T-helper 17 cell (primary cell): ENCODE results near the gene SLC66A2. TPM values are rescaled to one million over a fixed set of nuclear protein-coding genes. Genes with fewer than 3 reads are reported as not detected.
"Not testable (repeated sequence)": the region's sequence is repeated elsewhere in the genome, so short reads cannot be mapped to it uniquely, and the experiment has no call there.

ENCODE experiments used
- ATAC-seq: fragments of 150-1000 bp; cut with Tn5 transposase; 2 replicates; pipeline ENCODE4 v1.10.0; 2021; ENCODE audit warnings: mild to moderate bottlenecking, moderate library complexity
- DNase-seq, 3 donors: peaks; one replicate each; pipeline versions ENCODE4 v3.0.0 to v3.0.0-alpha.2; 2020 to 2021
- H3K9me3 ChIP-seq: one replicate; pipeline ENCODE4 v1.7.0; 2013; ENCODE audit warnings: low read length, mild to moderate bottlenecking; ENCODE audit not compliant: control insufficient read depth, poor library complexity, severe bottlenecking
- H3K27ac Mint-ChIP-seq: one replicate; pipeline ENCODE4 v1.8.0; 2022; ENCODE audit warnings: mild to moderate bottlenecking, moderate library complexity, mixed read lengths
- H3K27me3 Mint-ChIP-seq: one replicate; pipeline ENCODE4 v1.8.0; 2022; ENCODE audit warnings: mixed read lengths
- H3K36me3 Mint-ChIP-seq: one replicate; pipeline ENCODE4 v1.8.0; 2022; ENCODE audit warnings: low read depth, mixed read lengths
- H3K4me1 Mint-ChIP-seq: one replicate; pipeline ENCODE4 v1.8.0; 2022; ENCODE audit warnings: mild to moderate bottlenecking, mixed read lengths
- H3K4me3 Mint-ChIP-seq: one replicate; pipeline ENCODE4 v1.8.0; 2022; ENCODE audit warnings: mild to moderate bottlenecking, moderate library complexity, mixed read lengths
- total RNA-seq, 4 donors: library from RNA in 2 of 4; stranded (reverse) in 2 of 4; gene quantifications; one replicate each; pipeline ENCODE4 v1.2.3 and lab custom pipeline; 2022 to 2026

Gene SLC66A2
- total RNA-seq, 2 donors from 2014 or later, result 43.6 to 56.9 TPM

- Mint-ChIP-seq H3K36me3 (no peaks in the 10 kb centered on the region), H3K4me1 (peaks cover 4% of the 10 kb centered on the region), H3K4me3 (no peak overlapping the region), H3K27me3 (peaks cover 17% of the 10 kb centered on the region), H3K27ac (no peak overlapping the region)
- DNase-seq (no peak), ATAC-seq (no peak)
- H3K9me3 ChIP-seq, result no peaks in the 10 kb centered on the region
Observed at GRCh38 chr18:79873449-79874110, 77.9 kb downstream of the SLC66A2 start.

DNA sequence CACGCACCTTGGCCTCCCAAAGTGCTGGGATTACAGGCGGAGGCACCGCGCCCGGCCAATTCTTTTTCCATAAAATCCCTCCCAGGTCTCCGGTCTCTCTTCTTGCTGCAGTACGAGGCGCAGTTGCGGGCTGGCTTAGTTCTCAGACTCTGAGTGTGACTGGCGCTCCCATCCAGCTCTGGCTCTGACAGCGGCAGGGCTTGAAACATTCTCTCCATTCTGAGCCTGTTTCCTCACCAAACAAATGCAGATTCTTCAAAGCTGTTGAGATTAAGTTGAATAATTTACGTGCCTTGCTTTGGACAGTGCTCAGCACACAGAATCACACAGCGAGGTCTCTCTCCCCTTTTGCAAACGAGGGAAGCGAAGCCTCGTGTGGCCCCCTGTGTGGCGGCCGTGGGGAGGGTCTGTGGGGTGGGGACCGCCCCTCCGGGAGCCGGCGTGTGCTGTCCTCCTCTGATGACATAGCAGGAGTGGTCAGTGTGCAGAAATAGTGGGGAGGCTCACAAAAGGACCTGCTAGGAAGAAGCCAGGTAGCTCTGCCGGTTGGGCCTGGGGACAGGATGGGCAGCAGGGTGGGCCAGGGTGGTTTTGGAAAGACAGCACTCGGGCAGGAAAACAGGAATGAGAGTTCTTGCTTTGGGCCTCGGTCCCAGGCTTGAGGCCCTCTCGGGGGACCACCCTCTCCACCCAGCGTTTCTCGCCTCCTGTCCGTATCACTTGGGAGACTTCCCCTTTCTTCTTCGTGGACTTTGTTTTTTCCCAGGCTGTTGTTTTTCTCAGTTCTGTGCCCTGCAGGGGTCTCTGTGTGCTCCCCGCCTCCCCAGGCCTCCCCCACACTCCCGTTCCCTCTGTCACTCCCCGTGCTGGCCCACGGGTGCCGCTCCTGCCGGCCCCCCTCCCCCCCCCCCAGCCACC lies 78.7 kb downstream of the SLC66A2 start:
- Mint-ChIP-seq H3K27me3 (peaks cover 18% of the 10 kb centered on the region), H3K4me3 (no peak overlapping the region), H3K4me1 (peaks cover 4% of the 10 kb centered on the region), H3K27ac (no peak overlapping the region), H3K36me3 (no peaks in the 10 kb centered on the region)
- ATAC-seq (no peak), DNase-seq (no peak)
- H3K9me3 ChIP-seq, result no peaks in the 10 kb centered on the region

GRCh38 chr18:79871481-79872091 lies 79.9 kb downstream of the SLC66A2 start:
- Mint-ChIP-seq H3K4me1 (peaks cover 2% of the 10 kb centered on the region), H3K4me3 (no peak overlapping the region), H3K27me3 (peaks cover 18% of the 10 kb centered on the region), H3K36me3 (no peaks in the 10 kb centered on the region), H3K27ac (no peak overlapping the region)
- ATAC-seq (no peak), DNase-seq (no peak)
- H3K9me3 ChIP-seq, result no peaks in the 10 kb centered on the region

DNA sequence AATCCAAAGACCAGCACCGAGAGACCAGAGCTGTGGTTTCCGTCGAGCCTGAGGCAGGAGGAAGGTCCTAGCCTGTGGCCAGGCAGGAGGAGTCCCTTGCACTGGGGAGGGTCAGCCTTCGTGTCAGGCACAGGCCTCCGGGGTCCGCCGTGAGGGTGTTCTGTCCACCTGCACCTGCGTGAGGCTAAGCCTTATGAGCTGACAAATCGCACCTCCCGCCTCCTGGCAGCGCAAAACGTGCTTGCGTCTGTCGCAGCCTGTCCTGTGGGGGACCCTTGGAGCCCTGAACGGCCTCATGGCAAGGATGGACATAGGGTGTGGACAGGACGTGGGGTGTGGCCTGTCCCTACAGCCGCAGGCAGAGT lies 80.4 kb downstream of the SLC66A2 start:
- Mint-ChIP-seq H3K4me1 (peaks cover 2% of the 10 kb centered on the region), H3K27me3 (peaks cover 18% of the 10 kb centered on the region), H3K36me3 (no peaks in the 10 kb centered on the region), H3K27ac (no peak overlapping the region), H3K4me3 (no peak overlapping the region)
- no peaks in the 10 kb centered on the region for H3K9me3 ChIP-seq
- no peak for ATAC-seq
- no peak for DNase-seq

DNA sequence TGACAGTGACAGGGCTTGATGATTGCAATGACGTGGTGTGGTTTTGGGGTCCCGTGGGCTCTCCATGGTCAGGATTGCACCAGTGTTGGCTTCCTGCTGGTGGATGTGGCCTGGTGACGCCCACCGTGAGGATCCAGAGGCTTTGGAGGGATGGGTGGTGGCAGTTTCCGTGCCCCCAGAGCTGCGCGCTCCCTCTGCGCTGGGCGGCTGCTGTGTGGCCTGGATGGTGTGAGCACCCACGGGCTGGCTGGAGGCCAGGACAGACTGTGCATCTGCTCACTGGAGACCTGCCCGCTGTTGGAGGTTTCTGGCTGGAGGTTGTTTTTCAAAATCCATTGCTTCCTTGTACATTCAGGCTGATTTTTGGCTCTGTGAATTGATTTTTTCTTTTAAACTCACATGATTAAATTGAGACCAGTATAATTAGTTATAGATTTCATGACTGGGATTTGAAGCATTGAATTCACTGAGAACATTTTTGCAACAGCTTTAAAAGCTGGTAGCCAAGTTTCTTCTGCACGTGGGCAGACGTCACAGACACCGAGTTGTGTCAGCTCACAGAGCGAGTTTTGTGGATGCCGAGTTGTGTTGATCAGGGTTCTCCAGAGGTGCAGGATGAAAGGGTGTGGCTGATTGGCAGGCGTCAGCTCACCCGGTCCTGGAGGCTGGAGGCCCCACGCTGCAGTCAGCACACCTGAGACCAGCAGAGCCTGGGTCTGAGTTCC lies 81.0 kb downstream of the SLC66A2 start:
- no peak for ATAC-seq
- peaks cover 2% of the 10 kb centered on the region for H3K4me1 Mint-ChIP-seq
- H3K27ac Mint-ChIP-seq, result no peak overlapping the region
- DNase-seq, result no peak
- no peak overlapping the region for H3K4me3 Mint-ChIP-seq
- H3K36me3 Mint-ChIP-seq, result no peaks in the 10 kb centered on the region
- peaks cover 17% of the 10 kb centered on the region for H3K27me3 Mint-ChIP-seq
- H3K9me3 ChIP-seq, result no peaks in the 10 kb centered on the region

- no peaks in the 10 kb centered on the region for H3K9me3 ChIP-seq
- ATAC-seq (no peak), DNase-seq (no peak)
- no peaks in the 10 kb centered on the region for H3K36me3 Mint-ChIP-seq
- no peak overlapping the region for H3K4me3 Mint-ChIP-seq
- peaks cover 11% of the 10 kb centered on the region for H3K27me3 Mint-ChIP-seq
- H3K4me1 Mint-ChIP-seq, result peaks cover 2% of the 10 kb centered on the region
- H3K27ac Mint-ChIP-seq, result no peak overlapping the region
Observed at GRCh38 chr18:79869591-79870300, 81.7 kb downstream of the SLC66A2 start.

GRCh38 chr18:79868811-79869541 lies 82.5 kb downstream of the SLC66A2 start:
- H3K9me3 ChIP-seq, result no peaks in the 10 kb centered on the region
- Mint-ChIP-seq H3K27ac (no peak overlapping the region), H3K4me3 (no peak overlapping the region), H3K27me3 (peaks cover 11% of the 10 kb centered on the region), H3K4me1 (peaks cover 2% of the 10 kb centered on the region), H3K36me3 (no peaks in the 10 kb centered on the region)
- DNase-seq (no peak), ATAC-seq (no peak)

GRCh38 chr18:79868168-79868784 lies 83.2 kb downstream of the SLC66A2 start:
- Mint-ChIP-seq H3K36me3 (no peaks in the 10 kb centered on the region), H3K4me3 (no peak overlapping the region), H3K4me1 (peaks cover 2% of the 10 kb centered on the region), H3K27me3 (peaks cover 4% of the 10 kb centered on the region), H3K27ac (no peak overlapping the region)
- H3K9me3 ChIP-seq, result no peaks in the 10 kb centered on the region
- DNase-seq, result no peak
- ATAC-seq, result no peak

DNA sequence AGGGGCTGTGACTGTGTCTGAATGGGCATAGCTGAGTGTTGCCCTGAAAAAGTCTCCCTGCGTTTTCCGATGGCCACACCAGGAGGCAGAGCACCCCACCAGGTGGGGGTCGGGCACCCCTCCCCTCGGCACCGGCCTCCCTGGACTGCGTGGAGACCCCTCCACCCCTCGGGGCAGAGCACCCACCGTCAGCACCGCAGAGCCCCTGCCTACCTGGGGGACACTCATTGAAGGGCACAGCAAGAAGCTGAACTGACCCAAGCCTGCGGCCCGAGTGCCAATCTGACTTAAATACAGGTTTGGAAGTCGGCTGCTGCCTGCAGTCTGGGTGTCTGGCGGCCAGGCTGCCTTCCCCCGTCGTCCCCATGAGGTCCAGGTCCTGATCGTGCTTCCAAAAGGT lies 83.8 kb downstream of the SLC66A2 start:
- DNase-seq (no peak), ATAC-seq (no peak)
- no peak overlapping the region for H3K27ac Mint-ChIP-seq
- H3K4me3 Mint-ChIP-seq, result no peak overlapping the region
- H3K9me3 ChIP-seq, result no peaks in the 10 kb centered on the region
- peaks cover 2% of the 10 kb centered on the region for H3K4me1 Mint-ChIP-seq
- H3K36me3 Mint-ChIP-seq, result no peaks in the 10 kb centered on the region
- H3K27me3 Mint-ChIP-seq, result peaks cover 4% of the 10 kb centered on the region

DNA sequence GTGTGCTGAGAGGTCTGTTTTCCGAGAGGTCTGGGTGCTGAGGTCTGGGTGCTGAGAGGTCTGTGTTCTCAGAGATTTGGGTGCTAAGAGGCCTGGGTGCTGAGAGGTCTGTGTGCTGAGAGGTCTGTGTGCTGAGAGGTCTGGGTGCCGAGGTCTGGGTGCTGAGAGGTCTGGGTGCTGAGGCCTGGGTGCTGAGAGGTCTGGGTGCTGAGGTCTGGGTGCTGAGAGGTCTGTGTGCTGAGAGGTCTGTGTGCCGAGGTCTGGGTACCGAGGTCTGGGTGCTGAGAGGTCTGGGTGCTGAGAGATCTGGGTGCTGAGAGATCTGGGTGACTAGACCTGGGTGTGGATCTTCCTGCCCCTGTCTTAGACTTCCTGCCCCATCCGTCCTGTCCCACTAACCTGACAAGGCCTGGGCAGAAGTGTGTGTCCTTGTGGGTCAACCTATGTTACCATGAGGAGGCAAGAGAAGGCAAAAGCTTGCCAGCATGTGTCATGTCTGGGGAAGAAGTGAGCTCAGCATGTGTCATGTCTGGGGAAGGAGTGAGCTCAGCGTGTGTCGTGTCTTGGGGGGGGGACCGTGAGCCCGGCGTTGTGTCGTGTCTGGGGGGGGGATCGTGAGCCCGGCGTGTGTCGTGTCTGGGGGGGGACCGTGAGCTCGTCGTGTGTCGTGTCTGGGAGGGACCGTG lies 84.4 kb downstream of the SLC66A2 start:
- Mint-ChIP-seq H3K36me3 (no peaks in the 10 kb centered on the region), H3K27ac (no peak overlapping the region), H3K4me3 (no peak overlapping the region), H3K27me3 (peaks cover 4% of the 10 kb centered on the region), H3K4me1 (no peaks in the 10 kb centered on the region)
- ATAC-seq (no peak), DNase-seq (no peak)
- H3K9me3 ChIP-seq, result no peaks in the 10 kb centered on the region

DNA sequence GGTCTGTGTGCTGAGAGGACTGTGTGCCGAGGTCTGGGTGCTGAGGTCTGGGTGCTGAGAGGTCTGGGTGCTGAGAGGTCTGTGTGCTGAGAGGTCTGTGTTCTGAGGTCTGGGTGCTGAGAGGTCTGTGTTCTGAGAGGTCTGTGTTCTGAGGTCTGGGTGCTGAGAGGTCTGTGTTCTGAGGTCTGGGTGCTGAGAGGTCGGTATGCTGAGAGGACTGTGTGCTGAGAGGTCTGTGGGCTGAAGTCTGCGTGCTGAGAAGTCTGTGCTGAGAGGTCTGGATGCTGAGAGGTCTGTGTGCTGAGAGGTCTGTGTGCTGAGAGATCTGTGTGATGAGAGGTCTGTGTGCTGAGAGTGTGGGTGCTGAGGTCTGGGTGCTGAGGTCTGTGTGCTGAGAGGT lies 85.5 kb downstream of the SLC66A2 start:
- not testable (repeated sequence) for H3K27ac Mint-ChIP-seq, H3K4me1 Mint-ChIP-seq, ATAC-seq, H3K36me3 Mint-ChIP-seq, H3K4me3 Mint-ChIP-seq, DNase-seq, H3K27me3 Mint-ChIP-seq, H3K9me3 ChIP-seq
